Measurements from ENCODE around the gene KIF25. TPM values are rescaled to one million over a fixed set of nuclear protein-coding genes. Genes with fewer than 3 reads are reported as not detected.

KIF25 gene
- total RNA-seq, 1 experiment from 2014 or later, result 0.59 TPM

DNA sequence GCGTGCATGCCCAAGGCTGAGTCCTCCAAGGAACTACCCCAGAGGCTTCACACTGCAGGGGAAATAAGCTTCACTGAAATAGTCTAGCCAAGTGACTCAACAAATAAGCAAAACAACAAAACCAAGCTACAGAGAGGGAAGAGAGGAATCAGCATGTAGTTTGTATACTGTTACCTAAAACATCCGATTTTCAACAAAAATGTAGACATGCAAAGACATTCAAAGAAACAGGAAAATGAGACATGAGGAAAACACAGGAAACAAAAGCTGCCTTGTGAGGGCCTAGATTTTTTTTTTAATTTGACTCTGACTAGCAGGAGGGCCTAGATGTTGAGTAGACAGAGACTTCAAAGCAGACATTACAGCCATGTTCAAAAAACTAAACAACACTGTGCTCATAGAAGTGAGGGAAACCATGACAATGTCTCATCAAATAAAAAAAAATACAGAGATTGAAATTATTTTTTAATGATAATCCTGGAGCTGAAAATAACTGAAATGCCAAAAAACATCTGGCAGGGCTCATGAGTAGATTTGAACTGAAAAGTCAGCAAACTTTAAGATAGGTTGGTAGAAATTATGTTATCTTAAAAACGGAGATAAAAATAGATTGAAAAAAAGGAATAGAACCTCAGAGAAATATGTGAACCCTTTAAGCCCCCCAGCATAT lies 16.4 kb upstream of the KIF25 start:
- H4K8ac ChIP-seq (replicated peaks; ENCODE audit: insufficient read length, low read depth, low read length), result no peak overlapping the region
- H3K4me3 Mint-ChIP-seq, result no peak overlapping the region
- no peak overlapping the region for H3K9ac ChIP-seq (ENCODE audit: extremely low read depth, insufficient read length, low read length)
- no peak overlapping the region for H3K4me2 ChIP-seq (ENCODE audit: insufficient read depth, insufficient read length, low read length)
- no peak overlapping the region for H3T11ph ChIP-seq (ENCODE audit: low read length)
- H3K27me3 Mint-ChIP-seq (ENCODE audit: low read depth), result no peaks in the 10 kb centered on the region
- H3K56ac ChIP-seq (ENCODE audit: insufficient read length, low read depth, low read length), result no peak overlapping the region
- no peak overlapping the region for H3K4ac ChIP-seq (ENCODE audit: low read depth, low read length)
- H4K20me1 ChIP-seq (ENCODE audit: control insufficient read depth, insufficient read depth, insufficient read length), result no peaks in the 10 kb centered on the region
- no peak overlapping the region for H2BK12ac ChIP-seq (ENCODE audit: insufficient read length, low read depth, low read length)
- H3K79me2 ChIP-seq (ENCODE audit: insufficient read depth, low read length), result no peaks in the 10 kb centered on the region
- H3K36me3 Mint-ChIP-seq (ENCODE audit: insufficient read depth in 1 of 3, low read depth in 3 of 3), result peaks cover 3 to 9% (median 3%) of the 10 kb centered on the region in 3 experiments; a peak in 2 of 7 replicates
- peaks cover 0 to 4% of the 10 kb centered on the region in 2 experiments; a peak in 2 of 4 replicates for H3K4me1 Mint-ChIP-seq
- no CpG with 5 or more reads among the region's 3 CpGs for WGBS (ENCODE audit: extremely low coverage, insufficient read length, low lambda C conversion rate)
- H4K5ac ChIP-seq (ENCODE audit: insufficient read length, low read depth, low read length), result no peak overlapping the region
- no peak overlapping the region for H3K27ac Mint-ChIP-seq
- H2BK120ac ChIP-seq (ENCODE audit: low read depth, low read length, poor library complexity, severe bottlenecking), result no peak overlapping the region
- no peaks in the 10 kb centered on the region for H3K4me1 ChIP-seq (ENCODE audit: insufficient read depth, low read length)
- H3K27ac ChIP-seq (ENCODE audit: insufficient read length, low read depth, low read length), result no peak overlapping the region
- no peak overlapping the region for H3K14ac ChIP-seq (ENCODE audit: insufficient read depth, low read length)
- H3K23ac ChIP-seq (ENCODE audit: insufficient read length, low read depth, low read length), result no peak overlapping the region
- no peak overlapping the region for H2AFZ ChIP-seq (ENCODE audit: low read length)
- H3K9me3 ChIP-seq (ENCODE audit: control insufficient read depth, low read depth, low read length), result no peaks in the 10 kb centered on the region
- no peaks in the 10 kb centered on the region for H3K27me3 ChIP-seq (ENCODE audit: insufficient read depth, low read length)
- TF ChIP-seq, protein P1, sequence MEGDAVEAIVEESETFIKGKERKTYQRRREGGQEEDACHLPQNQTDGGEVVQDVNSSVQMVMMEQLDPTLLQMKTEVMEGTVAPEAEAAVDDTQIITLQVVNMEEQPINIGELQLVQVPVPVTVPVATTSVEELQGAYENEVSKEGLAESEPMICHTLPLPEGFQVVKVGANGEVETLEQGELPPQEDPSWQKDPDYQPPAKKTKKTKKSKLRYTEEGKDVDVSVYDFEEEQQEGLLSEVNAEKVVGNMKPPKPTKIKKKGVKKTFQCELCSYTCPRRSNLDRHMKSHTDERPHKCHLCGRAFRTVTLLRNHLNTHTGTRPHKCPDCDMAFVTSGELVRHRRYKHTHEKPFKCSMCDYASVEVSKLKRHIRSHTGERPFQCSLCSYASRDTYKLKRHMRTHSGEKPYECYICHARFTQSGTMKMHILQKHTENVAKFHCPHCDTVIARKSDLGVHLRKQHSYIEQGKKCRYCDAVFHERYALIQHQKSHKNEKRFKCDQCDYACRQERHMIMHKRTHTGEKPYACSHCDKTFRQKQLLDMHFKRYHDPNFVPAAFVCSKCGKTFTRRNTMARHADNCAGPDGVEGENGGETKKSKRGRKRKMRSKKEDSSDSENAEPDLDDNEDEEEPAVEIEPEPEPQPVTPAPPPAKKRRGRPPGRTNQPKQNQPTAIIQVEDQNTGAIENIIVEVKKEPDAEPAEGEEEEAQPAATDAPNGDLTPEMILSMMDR (conservative IDR thresholded peaks at IDR 0.05), result no peak
- peaks cover 5 to 6% of the 10 kb centered on the region in 2 experiments; a peak in 3 of 5 replicates for H3K9me3 Mint-ChIP-seq
- H2BK20ac ChIP-seq (ENCODE audit: low read depth, low read length, poor library complexity, severe bottlenecking), result no peak overlapping the region
- no peak overlapping the region for H2BK5ac ChIP-seq (ENCODE audit: insufficient read length, low read length)
- no peak overlapping the region for H4K91ac ChIP-seq (ENCODE audit: insufficient read length, low read depth, low read length)
- H3K18ac ChIP-seq (ENCODE audit: insufficient read length, low read depth, low read length), result no peak overlapping the region
- no peak for DNase-seq
- H2AK5ac ChIP-seq (ENCODE audit: insufficient read length, low read length), result no peak overlapping the region
- no peaks in the 10 kb centered on the region for H3K23me2 ChIP-seq (ENCODE audit: insufficient read length, low read depth, low read length, poor library complexity, severe bottlenecking)
- H2BK15ac ChIP-seq (ENCODE audit: low read depth, low read length), result no peak overlapping the region
- H3K79me1 ChIP-seq (ENCODE audit: insufficient read depth, low read depth, low read length, poor library complexity, severe bottlenecking), result no peaks in the 10 kb centered on the region

Measured in H9 (cell line).